Measurements from ENCODE around the gene CAPN14.

DNA sequence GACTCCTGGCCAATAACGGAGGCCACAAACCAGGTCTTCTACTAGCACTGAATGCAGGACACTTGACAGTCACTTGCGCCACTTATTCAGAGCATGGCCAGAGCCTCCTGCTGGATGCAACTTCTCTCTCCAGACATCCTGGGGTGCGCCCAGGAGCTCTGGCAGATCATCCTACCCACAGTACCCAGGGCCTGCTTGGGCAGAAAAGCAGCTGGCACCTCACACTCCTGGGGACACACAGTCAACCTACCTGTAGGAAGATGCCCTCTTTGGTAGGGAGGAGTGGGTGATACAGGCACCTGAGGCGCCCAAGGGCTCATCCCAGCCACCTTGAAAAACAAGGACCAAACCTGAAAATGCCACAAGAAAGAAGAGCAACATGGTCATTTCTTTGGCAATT is 92.4 kb downstream of the CAPN14 start:
- TF ChIP-seq, protein P1, sequence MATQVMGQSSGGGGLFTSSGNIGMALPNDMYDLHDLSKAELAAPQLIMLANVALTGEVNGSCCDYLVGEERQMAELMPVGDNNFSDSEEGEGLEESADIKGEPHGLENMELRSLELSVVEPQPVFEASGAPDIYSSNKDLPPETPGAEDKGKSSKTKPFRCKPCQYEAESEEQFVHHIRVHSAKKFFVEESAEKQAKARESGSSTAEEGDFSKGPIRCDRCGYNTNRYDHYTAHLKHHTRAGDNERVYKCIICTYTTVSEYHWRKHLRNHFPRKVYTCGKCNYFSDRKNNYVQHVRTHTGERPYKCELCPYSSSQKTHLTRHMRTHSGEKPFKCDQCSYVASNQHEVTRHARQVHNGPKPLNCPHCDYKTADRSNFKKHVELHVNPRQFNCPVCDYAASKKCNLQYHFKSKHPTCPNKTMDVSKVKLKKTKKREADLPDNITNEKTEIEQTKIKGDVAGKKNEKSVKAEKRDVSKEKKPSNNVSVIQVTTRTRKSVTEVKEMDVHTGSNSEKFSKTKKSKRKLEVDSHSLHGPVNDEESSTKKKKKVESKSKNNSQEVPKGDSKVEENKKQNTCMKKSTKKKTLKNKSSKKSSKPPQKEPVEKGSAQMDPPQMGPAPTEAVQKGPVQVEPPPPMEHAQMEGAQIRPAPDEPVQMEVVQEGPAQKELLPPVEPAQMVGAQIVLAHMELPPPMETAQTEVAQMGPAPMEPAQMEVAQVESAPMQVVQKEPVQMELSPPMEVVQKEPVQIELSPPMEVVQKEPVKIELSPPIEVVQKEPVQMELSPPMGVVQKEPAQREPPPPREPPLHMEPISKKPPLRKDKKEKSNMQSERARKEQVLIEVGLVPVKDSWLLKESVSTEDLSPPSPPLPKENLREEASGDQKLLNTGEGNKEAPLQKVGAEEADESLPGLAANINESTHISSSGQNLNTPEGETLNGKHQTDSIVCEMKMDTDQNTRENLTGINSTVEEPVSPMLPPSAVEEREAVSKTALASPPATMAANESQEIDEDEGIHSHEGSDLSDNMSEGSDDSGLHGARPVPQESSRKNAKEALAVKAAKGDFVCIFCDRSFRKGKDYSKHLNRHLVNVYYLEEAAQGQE (IDR thresholded peaks at IDR 0.05; ENCODE audit: low read depth): no peak
- TF ChIP-seq ZBTB7A (IDR thresholded peaks at IDR 0.05; ENCODE audit: low read depth) (no peak), TEAD4 (IDR thresholded peaks at IDR 0.05) (no peak), RAD21 (IDR thresholded peaks at IDR 0.05; ENCODE audit: low read depth) (no peak), NFIC (IDR thresholded peaks at IDR 0.05) (no peak), CEBPB (IDR thresholded peaks at IDR 0.05) (no peak), EP300 (IDR thresholded peaks at IDR 0.05; ENCODE audit: borderline replicate concordance) (no peak), YY1 (IDR thresholded peaks at IDR 0.05; ENCODE audit: low read depth) (no peak), EGR1 (IDR thresholded peaks at IDR 0.05) (no peak), FOXM1 (IDR thresholded peaks at IDR 0.05; ENCODE audit: borderline replicate concordance, low read depth) (no peak), TCF12 (IDR thresholded peaks at IDR 0.05; ENCODE audit: low read depth) (no peak), TAF1 (IDR thresholded peaks at IDR 0.05; ENCODE audit: low read depth) (no peak)
- TF ChIP-seq, protein P2, sequence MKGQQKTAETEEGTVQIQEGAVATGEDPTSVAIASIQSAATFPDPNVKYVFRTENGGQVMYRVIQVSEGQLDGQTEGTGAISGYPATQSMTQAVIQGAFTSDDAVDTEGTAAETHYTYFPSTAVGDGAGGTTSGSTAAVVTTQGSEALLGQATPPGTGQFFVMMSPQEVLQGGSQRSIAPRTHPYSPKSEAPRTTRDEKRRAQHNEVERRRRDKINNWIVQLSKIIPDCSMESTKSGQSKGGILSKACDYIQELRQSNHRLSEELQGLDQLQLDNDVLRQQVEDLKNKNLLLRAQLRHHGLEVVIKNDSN (IDR thresholded peaks at IDR 0.05): no peak
- TF ChIP-seq, protein P3, sequence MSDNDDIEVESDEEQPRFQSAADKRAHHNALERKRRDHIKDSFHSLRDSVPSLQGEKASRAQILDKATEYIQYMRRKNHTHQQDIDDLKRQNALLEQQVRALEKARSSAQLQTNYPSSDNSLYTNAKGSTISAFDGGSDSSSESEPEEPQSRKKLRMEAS (IDR thresholded peaks at IDR 0.05): no peak

Measured in Ishikawa (cell line).